Measurements from ENCODE around the gene CASKIN1. TPM values are rescaled to one million over a fixed set of nuclear protein-coding genes. Genes with fewer than 3 reads are reported as not detected.

Gene CASKIN1
- total RNA-seq, 2 donors from 2014 or later: 0.89 to 2.1 TPM

DNA sequence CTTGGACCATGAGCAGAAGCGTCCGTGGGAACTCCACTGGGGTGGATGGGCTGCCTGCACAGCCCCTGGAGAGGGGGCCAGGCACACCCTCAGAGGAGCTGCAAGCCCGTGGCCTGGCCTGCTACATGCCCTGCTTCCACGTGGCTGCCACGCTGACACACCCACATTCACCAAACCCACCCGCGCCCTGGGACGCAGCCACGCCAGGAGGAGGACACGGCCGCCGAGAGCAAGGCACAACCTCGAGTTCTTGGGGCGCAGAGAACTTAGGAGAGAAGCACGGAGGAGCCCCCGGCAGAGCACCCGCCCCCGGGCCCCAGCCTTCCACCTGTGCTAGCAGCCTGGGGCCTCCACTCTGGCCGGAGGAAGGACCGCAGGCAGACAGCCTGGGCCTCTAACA, 18.8 kb downstream of the CASKIN1 start:
- ATAC-seq (replicated peaks in 1 of 2) (no peak), DNase-seq (no peak)
- H3K9me3 Mint-ChIP-seq: no peaks in the 10 kb centered on the region
- no peaks in the 10 kb centered on the region for H3K27me3 Mint-ChIP-seq (ENCODE audit: low read depth)
- H3K36me3 Mint-ChIP-seq (ENCODE audit: insufficient read depth in 2 of 2): peaks cover 0 to 4% of the 10 kb centered on the region in 2 donors
- H3K4me3 Mint-ChIP-seq: no peak overlapping the region
- no peak overlapping the region for H3K27ac Mint-ChIP-seq
- H3K4me1 Mint-ChIP-seq (ENCODE audit: low read depth): no peaks in the 10 kb centered on the region

GRCh38 chr16:2177101-2177500, 19.3 kb downstream of the CASKIN1 start:
- H3K4me3 Mint-ChIP-seq: no peak overlapping the region
- H3K9me3 Mint-ChIP-seq: no peaks in the 10 kb centered on the region

GRCh38 chr16:2176047-2176446, 20.4 kb downstream of the CASKIN1 start:
- no peak for ATAC-seq (replicated peaks in 1 of 2)
- H3K9me3 Mint-ChIP-seq: no peaks in the 10 kb centered on the region
- no peaks in the 10 kb centered on the region for H3K27me3 Mint-ChIP-seq (ENCODE audit: low read depth)
- H3K4me3 Mint-ChIP-seq: no peak overlapping the region
- no peak overlapping the region for H3K27ac Mint-ChIP-seq
- no peaks in the 10 kb centered on the region for H3K4me1 Mint-ChIP-seq (ENCODE audit: low read depth)
- DNase-seq: no peak
- peaks cover 0 to 4% of the 10 kb centered on the region in 2 donors for H3K36me3 Mint-ChIP-seq (ENCODE audit: insufficient read depth in 2 of 2)

More at GRCh38 chr16:2177101-2177500, 19.3 kb downstream of the CASKIN1 start:
- no peak overlapping the region for H3K27ac Mint-ChIP-seq
- ATAC-seq (replicated peaks in 1 of 2) (no peak), DNase-seq (no peak)
- no peaks in the 10 kb centered on the region for H3K27me3 Mint-ChIP-seq (ENCODE audit: low read depth)
- H3K4me1 Mint-ChIP-seq (ENCODE audit: low read depth): no peaks in the 10 kb centered on the region
- H3K36me3 Mint-ChIP-seq (ENCODE audit: insufficient read depth in 2 of 2): peaks cover 0 to 4% of the 10 kb centered on the region in 2 donors

GRCh38 chr16:2175454-2175853, 21.0 kb downstream of the CASKIN1 start:
- no peak for ATAC-seq (replicated peaks in 1 of 2)
- Mint-ChIP-seq H3K36me3 (ENCODE audit: insufficient read depth in 2 of 2) (peaks cover 0 to 4% of the 10 kb centered on the region in 2 donors), H3K4me3 (no peak overlapping the region), H3K27ac (no peak overlapping the region), H3K4me1 (ENCODE audit: low read depth) (no peaks in the 10 kb centered on the region), H3K27me3 (ENCODE audit: low read depth) (no peaks in the 10 kb centered on the region), H3K9me3 (no peaks in the 10 kb centered on the region)
- DNase-seq: no peak

DNA sequence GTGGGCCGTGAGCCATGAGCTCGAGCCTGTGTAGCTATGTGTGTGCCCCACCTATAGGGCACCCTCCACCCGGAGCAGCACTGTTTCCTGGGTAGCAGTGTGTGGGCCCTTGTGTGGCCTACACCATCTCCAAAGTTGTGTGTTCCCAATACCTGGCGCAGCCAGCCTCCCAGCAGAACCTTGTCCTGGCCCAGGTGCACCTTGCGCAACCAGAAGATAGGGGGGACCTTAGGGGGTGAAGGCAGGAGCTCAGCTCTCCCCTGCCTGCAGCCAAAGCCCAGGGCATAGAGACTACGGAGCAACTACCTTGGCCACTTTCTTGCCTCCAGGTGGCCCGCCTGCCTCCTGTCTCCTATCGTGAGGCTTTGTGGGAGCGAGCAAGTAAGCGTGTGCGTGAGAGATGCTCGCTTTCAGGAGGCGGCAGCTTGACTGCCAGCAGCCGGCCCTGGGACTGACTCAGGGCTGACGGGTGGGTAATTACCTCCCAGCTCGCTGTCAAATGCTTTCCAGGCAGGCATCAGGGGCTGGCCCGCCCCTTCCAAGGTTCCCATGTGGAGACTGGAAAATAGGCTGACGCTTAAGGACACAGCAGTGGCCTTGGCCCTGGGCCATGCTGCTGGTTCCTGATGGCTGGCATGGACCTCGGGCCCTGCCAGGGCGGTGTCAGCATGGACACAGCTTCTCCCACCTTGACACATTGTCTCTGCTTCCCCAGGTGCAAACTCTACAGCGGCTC, 21.8 kb downstream of the CASKIN1 start:
- Mint-ChIP-seq H3K27me3 (ENCODE audit: low read depth) (no peaks in the 10 kb centered on the region), H3K27ac (no peak overlapping the region), H3K4me1 (ENCODE audit: low read depth) (no peaks in the 10 kb centered on the region), H3K9me3 (no peaks in the 10 kb centered on the region), H3K4me3 (no peak overlapping the region), H3K36me3 (ENCODE audit: insufficient read depth in 2 of 2) (peaks cover 0 to 4% of the 10 kb centered on the region in 2 donors)
- ATAC-seq (replicated peaks in 1 of 2): no peak
- DNase-seq: no peak

DNA sequence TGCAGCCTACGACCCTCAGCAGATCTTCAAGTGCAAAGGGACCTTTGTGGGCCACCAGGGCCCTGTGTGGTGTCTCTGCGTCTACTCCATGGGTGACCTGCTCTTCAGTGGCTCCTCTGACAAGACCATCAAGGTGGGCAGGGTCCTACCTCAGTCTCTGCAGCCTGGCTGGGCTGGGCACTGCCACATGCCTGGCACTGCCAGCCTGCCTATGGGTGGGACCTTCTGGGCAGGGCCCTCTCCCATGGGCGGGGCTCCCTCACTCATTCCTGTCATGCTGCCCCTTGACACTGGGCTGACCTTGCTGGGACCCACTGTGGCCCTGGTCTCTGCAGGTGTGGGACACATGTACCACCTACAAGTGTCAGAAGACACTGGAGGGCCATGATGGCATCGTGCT, 22.5 kb downstream of the CASKIN1 start:
- DNase-seq: no peak
- H3K4me1 Mint-ChIP-seq (ENCODE audit: low read depth): no peaks in the 10 kb centered on the region
- peaks cover 0 to 4% of the 10 kb centered on the region in 2 donors for H3K36me3 Mint-ChIP-seq (ENCODE audit: insufficient read depth in 2 of 2)
- no peak overlapping the region for H3K4me3 Mint-ChIP-seq
- no peak overlapping the region for H3K27ac Mint-ChIP-seq
- no peak for ATAC-seq (replicated peaks in 1 of 2)
- no peaks in the 10 kb centered on the region for H3K9me3 Mint-ChIP-seq
- no peaks in the 10 kb centered on the region for H3K27me3 Mint-ChIP-seq (ENCODE audit: low read depth)

GRCh38 chr16:2173366-2173765, 23.0 kb downstream of the CASKIN1 start:
- no peak overlapping the region for H3K27ac Mint-ChIP-seq
- DNase-seq (no peak), ATAC-seq (replicated peaks in 1 of 2) (no peak)
- no peaks in the 10 kb centered on the region for H3K27me3 Mint-ChIP-seq (ENCODE audit: low read depth)
- H3K4me1 Mint-ChIP-seq (ENCODE audit: low read depth): no peaks in the 10 kb centered on the region
- H3K4me3 Mint-ChIP-seq: no peak overlapping the region
- H3K36me3 Mint-ChIP-seq (ENCODE audit: insufficient read depth in 2 of 2): peaks cover 0 to 4% of the 10 kb centered on the region in 2 donors
- no peaks in the 10 kb centered on the region for H3K9me3 Mint-ChIP-seq

- ATAC-seq (replicated peaks in 1 of 2): no peak
Observed at GRCh38 chr16:2172688-2173335, 23.6 kb downstream of the CASKIN1 start.

DNA sequence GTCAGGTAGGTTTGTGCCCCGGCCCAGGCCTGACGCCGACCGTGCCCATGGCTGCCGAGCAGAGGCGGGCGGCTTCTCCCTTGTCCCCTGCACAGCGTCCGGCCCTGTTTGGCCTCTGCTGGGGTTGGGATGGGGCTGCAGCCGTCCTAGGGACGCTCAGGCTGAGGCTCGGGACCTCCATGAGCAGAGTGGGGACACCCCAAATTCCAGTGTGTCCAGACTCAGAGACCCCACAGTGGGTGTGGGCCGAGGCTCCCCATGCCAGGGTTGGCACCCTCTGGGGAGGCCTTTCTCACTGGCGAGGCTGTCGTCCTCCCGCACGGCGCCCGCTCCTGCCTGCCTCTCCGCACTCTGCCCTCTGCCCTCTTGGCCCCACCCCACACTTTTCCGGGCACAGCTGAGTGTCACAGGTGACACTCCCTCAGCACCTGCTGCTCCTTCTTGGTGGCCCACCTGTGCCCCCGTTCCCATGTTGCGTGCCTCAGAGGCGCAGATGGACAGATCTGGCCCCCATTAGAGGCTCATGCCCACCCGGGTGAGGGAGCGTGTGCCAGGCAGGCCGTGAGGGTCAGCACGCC, 24.7 kb downstream of the CASKIN1 start:
- Mint-ChIP-seq H3K9me3 (no peaks in the 10 kb centered on the region), H3K4me1 (ENCODE audit: low read depth) (no peaks in the 10 kb centered on the region), H3K27ac (no peak overlapping the region), H3K27me3 (ENCODE audit: low read depth) (no peaks in the 10 kb centered on the region), H3K4me3 (no peak overlapping the region), H3K36me3 (ENCODE audit: insufficient read depth in 2 of 2) (peaks cover 0 to 4% of the 10 kb centered on the region in 2 donors)
- no peak for DNase-seq
- ATAC-seq (replicated peaks in 1 of 2): no peak

More at GRCh38 chr16:2172688-2173335, 23.6 kb downstream of the CASKIN1 start:
- no peak overlapping the region for H3K27ac Mint-ChIP-seq
- H3K9me3 Mint-ChIP-seq: no peaks in the 10 kb centered on the region
- H3K4me1 Mint-ChIP-seq (ENCODE audit: low read depth): no peaks in the 10 kb centered on the region
- no peak overlapping the region for H3K4me3 Mint-ChIP-seq
- no peaks in the 10 kb centered on the region for H3K27me3 Mint-ChIP-seq (ENCODE audit: low read depth)
- peaks cover 0 to 4% of the 10 kb centered on the region in 2 donors for H3K36me3 Mint-ChIP-seq (ENCODE audit: insufficient read depth in 2 of 2)
- no peak for DNase-seq

DNA sequence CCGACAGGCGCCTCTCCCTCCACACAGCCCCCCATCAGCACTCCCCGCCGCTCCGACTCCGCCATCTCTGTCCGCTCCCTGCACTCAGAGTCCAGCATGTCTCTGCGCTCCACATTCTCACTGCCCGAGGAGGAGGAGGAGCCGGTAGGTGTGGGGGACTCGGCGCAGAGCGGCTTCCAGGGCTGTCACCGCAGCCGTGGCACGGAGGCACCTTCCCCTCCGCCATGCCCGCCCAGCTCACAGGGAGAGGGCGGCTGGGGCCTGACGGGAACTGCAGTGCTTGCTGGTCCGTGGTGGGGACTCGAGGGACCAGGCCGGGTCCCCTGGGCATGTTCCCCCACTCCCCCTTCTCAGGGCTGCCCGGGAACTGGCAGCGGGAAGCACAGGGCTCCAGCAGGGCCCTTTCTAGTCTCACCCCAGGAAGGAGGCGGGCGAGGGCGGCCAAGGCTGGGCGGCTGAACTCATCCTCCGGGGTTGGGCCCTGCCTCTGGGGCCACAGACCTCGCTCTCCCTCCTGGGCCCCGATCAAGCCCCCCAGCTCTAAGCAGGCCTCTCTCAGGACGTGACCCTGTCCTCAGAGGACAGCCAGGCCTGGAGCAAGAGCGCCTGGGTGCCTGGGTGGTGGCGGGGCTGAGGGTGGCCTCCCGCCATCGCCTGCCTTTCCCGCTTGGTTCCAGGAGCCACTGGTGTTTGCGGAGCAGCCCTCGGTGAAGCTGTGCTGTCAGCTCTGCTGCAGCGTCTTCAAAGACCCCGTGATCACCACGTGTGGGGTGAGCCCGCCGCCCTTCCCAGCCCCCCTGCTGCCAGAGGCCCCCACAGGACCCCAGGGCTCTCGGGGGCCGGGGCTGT, 25.6 kb downstream of the CASKIN1 start:
- Mint-ChIP-seq H3K4me3 (no peak overlapping the region), H3K4me1 (ENCODE audit: low read depth) (no peaks in the 10 kb centered on the region), H3K36me3 (ENCODE audit: insufficient read depth in 2 of 2) (peaks cover 0 to 4% of the 10 kb centered on the region in 2 donors), H3K27ac (no peak overlapping the region), H3K27me3 (ENCODE audit: low read depth) (no peaks in the 10 kb centered on the region), H3K9me3 (no peaks in the 10 kb centered on the region)
- DNase-seq (no peak), ATAC-seq (replicated peaks in 1 of 2) (no peak)

DNA sequence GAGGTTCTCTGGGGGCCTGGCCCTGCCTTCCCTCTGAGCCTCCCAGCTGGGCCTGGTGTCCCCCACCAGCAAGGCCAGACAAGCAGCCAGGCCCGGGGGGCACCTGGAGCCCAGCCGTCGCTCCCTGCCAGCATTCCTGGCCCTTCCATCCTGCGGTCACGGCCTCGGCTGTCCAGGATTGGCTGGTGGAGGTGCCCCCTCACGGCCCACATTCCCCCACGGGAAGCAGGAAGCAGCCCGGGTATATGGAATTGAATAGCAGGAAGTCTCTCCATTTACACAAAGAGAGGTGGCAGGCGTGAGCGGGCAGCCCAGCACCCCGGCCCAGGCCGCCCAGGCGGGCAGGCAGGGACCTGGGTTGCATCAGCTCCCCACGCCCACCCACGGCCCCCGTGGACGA, 26.3 kb downstream of the CASKIN1 start:
- Mint-ChIP-seq H3K4me3 (no peak overlapping the region), H3K36me3 (ENCODE audit: insufficient read depth in 2 of 2) (peaks cover 0 to 3% of the 10 kb centered on the region in 2 donors), H3K4me1 (ENCODE audit: low read depth) (no peaks in the 10 kb centered on the region), H3K27ac (no peak overlapping the region), H3K9me3 (no peaks in the 10 kb centered on the region), H3K27me3 (ENCODE audit: low read depth) (no peaks in the 10 kb centered on the region)
- no peak for ATAC-seq (replicated peaks in 1 of 2)
- DNase-seq: no peak

GRCh38 chr16:2167068-2167638, 29.3 kb downstream of the CASKIN1 start:
- Mint-ChIP-seq H3K27ac (no peak overlapping the region), H3K9me3 (no peaks in the 10 kb centered on the region), H3K4me3 (no peak overlapping the region), H3K27me3 (ENCODE audit: low read depth) (no peaks in the 10 kb centered on the region), H3K4me1 (ENCODE audit: low read depth) (no peaks in the 10 kb centered on the region), H3K36me3 (ENCODE audit: insufficient read depth in 2 of 2) (peaks cover 0 to 2% of the 10 kb centered on the region in 2 donors)
- no peak for DNase-seq
- ATAC-seq (replicated peaks in 1 of 2): no peak

Data from activated T-cell treated with anti-CD3 and anti-CD28 coated beads, Interleukin-2, amount 50 U/mL, for 72 hours (primary cell).